Eye (tissue), 1 donor: ENCODE data around the gene PITPNB.

Experiments used
- DNase-seq: peaks from one replicate; pipeline ENCODE4 v3.0.0-alpha.2; 2015

PITPNB gene

DNA sequence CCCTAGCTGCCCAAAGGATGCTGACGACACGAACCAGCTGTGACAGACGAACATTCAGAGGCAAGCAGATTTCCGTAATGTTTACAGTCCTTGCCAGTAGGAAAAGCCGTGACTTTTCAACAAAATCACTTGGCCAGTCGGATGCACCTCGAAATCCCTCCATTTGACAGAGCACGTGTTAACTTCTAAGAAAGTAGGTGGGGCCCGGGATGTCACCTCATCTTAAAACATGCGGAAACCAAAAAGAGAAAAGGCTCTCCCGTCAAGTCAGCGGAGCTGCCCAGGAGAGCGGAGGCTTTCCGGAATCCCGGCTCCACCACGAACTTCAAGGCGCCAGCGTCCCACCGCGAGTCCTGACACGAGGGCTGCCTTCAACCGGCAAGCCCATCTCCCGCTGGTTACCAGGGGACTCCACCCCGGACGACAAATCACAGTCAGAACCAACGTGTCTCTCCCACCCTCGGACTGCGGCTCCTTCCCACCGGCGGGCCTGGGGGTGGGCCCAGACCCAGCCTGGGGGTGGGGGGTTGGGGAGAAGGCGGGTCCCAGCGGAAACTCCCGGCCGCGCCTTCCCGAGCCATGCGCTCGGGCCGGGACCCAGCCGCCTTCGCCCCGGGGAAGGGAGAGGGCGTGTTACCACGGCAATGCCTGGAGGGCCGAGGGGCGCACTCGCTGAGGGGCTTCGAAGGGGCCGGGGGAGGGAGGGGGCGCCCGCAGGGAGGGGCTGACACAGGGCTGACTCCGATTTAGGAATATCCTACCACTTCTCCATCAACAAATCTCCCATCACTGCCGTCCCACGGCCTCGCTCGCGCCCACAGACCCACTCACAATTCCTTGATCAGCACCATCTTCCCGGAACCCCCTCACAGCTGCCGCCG, 475 bp downstream of the PITPNB start:
- peak; percentile 76 for DNase-seq

DNA sequence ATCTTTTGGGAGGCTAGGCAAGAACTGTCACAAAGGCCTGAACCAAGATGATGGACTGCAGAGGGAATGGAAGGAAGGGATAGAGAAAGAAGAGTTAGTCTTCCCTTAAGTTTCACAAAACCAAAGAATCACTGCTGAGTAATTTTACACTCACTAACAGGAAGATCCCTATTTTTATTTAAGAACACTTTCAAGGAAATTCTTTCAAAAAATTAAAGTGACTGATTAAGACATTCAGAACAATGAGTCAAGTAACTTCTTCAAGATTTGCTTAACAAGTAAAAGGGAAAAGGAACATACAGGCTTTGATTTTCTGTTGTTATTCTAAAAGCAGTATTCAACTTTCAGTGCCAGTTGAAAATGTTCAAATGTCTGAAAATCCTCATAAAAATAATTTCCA, 3.1 kb downstream of the PITPNB start:
- DNase-seq: no peak

DNA sequence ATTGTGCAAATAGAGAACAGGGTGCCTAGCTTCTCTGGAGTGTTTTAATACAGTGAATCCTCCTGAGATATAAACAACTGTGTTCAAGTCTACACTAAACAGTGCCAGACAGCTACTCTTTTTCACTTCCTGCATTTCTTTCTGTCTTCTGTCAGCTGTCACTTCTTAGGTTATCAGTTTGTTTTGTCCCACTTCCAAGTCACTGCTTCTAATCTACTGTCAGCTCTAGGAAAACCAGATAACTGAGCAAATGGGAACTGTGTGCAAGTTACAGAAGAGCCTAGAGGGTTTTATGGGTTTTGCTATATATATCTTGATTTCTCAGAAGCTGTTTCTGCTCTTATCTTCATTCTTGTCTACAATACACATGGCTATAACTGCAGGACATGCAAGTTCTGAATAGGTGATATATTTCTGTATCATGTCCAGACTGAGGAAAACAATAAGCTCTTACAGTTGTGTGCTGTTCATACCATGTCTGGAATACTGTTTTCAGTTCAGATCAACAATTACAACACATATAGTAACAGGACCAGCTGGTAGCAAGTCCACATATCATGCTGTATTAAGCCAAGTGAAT, 5.8 kb downstream of the PITPNB start:
- peak; percentile 11 for DNase-seq

- no peak for DNase-seq
Observed at GRCh38 chr22:27912101-27912500, 7.0 kb downstream of the PITPNB start.

DNA sequence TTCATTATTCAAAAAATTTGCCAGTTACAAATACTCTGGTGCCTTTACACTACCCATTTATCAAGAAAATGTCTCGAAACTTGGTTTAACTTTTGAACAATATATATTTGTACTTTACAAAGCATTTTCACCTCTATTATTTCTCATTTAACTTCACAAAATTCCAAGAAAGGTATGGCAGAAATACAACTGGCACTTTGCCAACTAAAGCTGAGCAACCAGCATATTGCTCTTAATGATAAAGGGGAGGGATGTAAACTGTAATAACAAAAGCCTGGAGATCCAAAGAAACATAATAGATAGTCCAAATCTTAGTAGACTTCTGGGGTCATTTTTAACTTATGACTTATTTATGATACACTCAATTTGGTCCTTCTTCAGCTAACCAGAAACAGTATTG, 7.7 kb downstream of the PITPNB start:
- no peak for DNase-seq

DNA sequence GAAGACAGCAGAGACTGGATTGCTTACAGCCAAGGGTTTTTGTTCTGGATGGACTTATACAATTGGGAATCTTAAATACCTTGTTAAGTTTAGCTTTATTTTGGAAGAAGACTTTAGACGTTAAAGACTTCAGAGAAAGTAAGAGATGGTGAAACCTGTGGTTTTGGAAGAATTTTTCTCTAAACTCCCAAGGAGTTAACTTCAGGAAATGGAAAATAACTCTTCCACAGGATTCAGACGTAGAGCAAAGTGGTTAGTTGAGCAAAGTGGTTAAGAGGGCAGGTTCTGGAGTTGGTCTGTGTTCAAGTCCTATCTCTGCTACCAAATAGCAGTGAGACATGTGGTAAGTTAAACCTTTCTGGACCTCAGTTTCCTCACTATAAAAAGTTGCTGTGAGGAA, 12.8 kb downstream of the PITPNB start:
- DNase-seq: no peak

- DNase-seq: no peak
Observed at GRCh38 chr22:27905653-27906052, 13.4 kb downstream of the PITPNB start.

DNA sequence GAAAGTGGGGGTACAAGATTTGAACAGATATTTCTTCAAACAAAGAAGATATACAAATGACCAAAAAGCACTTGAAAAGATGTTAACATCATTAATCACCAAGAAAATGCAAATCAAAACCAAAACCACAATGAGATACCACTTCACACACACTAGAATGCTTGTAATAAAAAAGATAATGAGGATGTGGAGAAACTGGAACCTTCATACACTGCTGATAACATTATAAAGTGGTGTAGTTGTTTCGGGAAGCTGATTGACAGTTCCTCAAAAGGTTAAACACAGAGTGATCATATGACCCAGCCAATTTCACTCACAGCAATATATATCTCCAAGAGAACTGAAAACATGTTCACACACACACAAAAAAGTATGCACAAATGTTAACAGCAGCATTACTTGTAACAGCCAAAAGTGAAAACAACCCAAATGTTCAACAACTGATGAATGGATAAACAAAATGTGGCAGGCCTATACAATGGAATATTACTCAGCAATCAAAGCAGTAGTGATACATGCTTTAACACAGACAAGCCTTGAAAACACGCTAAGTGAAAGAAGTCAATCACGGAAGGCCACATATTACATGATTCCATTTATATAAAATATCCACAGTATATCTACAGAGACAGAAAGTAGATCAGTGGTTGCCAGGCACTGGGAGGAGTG, 15.1 kb downstream of the PITPNB start:
- no peak for DNase-seq

DNA sequence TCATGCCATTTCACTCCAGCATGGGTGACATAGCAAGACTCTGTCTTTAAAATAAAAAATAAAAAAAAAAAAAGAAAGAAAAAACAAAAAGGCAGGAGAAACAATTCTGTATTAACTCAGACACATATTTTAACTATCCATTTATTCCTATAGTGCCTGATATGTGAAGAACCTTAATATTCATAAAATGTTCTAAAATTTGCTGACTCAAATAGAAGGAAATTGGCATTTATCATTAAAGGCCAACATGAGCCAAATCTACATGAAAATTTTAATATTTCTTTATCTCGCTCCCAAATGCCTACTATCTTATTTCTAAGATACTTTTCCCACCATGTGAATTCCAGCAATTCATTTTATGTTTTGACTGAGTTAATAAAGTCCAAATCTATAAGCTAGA, 18.9 kb downstream of the PITPNB start:
- DNase-seq: no peak

GRCh38 chr22:27896245-27896644, 22.8 kb downstream of the PITPNB start:
- DNase-seq: no peak

GRCh38 chr22:27895600-27895999, 23.5 kb downstream of the PITPNB start:
- no peak for DNase-seq

GRCh38 chr22:27892811-27893210, 26.2 kb downstream of the PITPNB start:
- no peak for DNase-seq

GRCh38 chr22:27892064-27892463, 27.0 kb downstream of the PITPNB start:
- DNase-seq: no peak

DNA sequence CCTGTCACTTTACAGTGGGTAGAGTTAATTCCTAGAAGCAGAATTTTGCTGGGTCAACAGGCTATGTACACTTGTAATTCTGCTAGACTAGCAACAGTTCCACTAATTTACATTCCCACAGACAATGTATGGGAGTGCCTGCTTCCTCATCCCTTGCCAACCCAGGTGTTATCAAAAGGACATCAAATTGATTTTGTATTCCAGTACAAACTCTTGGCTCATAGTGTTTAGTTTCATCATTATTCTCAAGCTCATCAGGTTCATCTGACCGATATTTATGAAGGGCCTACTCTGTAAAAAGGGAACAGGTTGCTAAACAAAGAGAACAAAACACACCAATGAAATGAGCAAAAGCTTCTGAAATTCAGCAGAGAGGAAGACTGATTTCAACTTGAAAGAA, 30.7 kb downstream of the PITPNB start:
- DNase-seq: no peak

DNA sequence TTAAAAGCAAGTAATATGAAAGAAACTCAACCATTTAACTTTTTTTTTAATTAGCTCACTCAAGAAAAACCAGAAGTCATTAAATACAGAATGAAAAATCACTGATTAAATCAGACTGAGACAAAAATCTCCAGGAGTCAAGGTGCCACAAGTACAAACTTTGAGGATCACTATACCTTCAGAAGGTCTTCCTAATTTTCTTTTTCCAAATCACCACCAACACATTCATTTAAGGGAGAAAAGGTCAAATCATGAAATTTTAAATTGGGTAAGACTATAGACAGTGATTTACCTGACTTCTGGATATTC, 32.3 kb downstream of the PITPNB start:
- DNase-seq: no peak

GRCh38 chr22:27885977-27886842, 32.8 kb downstream of the PITPNB start:
- DNase-seq: peak; percentile 79

GRCh38 chr22:27883656-27884350, 35.3 kb downstream of the PITPNB start:
- DNase-seq: no peak

GRCh38 chr22:27882507-27883290, 36.4 kb downstream of the PITPNB start:
- DNase-seq: no peak

DNA sequence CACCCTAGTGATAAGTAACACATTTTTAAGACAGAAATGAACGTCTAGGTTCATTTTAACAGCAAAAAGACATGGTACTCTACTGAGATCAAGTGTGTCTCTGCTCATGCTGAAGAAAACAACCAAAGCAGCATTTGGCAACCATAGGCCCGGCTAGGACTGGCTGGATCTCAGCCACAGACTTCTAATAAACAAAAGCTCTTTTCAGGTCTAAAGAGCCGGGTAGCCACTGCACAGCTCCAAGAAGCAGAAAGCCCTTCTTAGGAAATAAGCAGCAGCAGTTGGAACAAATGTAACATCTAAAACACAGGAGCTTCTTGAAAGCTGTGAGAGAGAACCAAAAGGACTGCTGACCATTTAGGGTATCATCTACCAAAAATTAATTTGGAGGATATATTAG, 37.6 kb downstream of the PITPNB start:
- DNase-seq: no peak

GRCh38 chr22:27880778-27881394, 38.2 kb downstream of the PITPNB start:
- peak; percentile 95 for DNase-seq

DNA sequence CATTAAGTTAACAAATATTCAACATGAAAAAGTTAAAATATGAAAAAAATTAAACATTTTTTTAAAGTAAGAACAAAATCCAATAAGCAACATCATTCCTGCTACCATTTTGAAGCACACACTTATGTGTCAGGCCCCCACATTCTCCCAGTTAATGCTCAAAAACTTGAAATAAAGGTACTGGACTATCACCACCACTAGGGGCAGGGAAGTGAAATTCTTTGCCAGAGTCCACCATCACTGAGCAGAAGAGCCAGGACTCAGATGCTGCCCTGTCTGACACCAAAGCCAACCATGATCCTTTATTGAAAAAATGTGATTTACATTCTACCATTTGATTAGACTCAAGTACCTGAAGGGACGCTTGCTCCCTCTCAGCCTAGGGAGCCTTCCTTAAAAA, 39.1 kb downstream of the PITPNB start:
- peak; percentile 69 for DNase-seq
